H1 (cell line): Measurements from ENCODE around the gene PPP1R11. TPM values are rescaled to one million over a fixed set of nuclear protein-coding genes. Genes with fewer than 3 reads are reported as not detected.

ENCODE experiments used
- CHD7 ChIP-seq: fragments of 300-600 bp; sonication (generic); IDR thresholded peaks from 2 replicates; pipeline ENCODE4 v1.7.1; 2012; ENCODE audit warnings: low read length, moderate library complexity, mild to moderate bottlenecking, inconsistent platforms; ENCODE audit not compliant: insufficient replicate concordance
- RAD21 ChIP-seq, 2 experiments: IDR thresholded peaks in 1 of 2; conservative IDR thresholded peaks in 1 of 2; 2 replicates each; pipeline ENCODE4 v1.6.1; 2011; ENCODE audit warnings: low read depth in 2 of 2, low read length in 2 of 2, improper control_type of control experiment in 1 of 2, inconsistent platforms in 1 of 2, mild to moderate bottlenecking in 1 of 2, moderate library complexity in 1 of 2
- polyA plus RNA-seq, 7 experiments: library from polyadenylated mRNA; depleted of rRNA in 3 of 7; stranded (reverse) in 5 of 7; unstranded in 2 of 7; fragments of >200 nt in 5 of 7; fragments of 200-250 nt in 2 of 7; gene quantifications; 1 replicate in 5 of 7; 2 replicates in 1 of 7; 4 replicates in 1 of 7; pipeline versions ENCODE4 v1.2.1 to v1.2.3, GENCODE V29; 2011 to 2013; ENCODE audit warnings: missing spikeins in 2 of 7, mixed read lengths in 2 of 7
- total RNA-seq: library from RNA; stranded (reverse); fragmentation: NEBNext Ultra II Directional; extraction: Animal tissue kit (Norgen Biotek cat#: 25700); gene quantifications from 2 replicates; pipeline ENCODE4 v1.2.1, GENCODE V29; 2021

The PPP1R11 gene
- total and polyA plus RNA-seq, 2 of the 8 experiments (the other 6 are each of a cell fraction or from before 2014, with no cell fraction given) = 26.1 to 32.8 TPM

- TF ChIP-seq CHD7 = no peak
- TF ChIP-seq RAD21 (IDR thresholded peaks at IDR 0.05 in 1 of 2, conservative IDR thresholded peaks at IDR 0.05 in 1 of 2; ENCODE audit: low read depth in 2 of 2, low read length in 2 of 2) = no peak
Measured at GRCh38 chr6:30092852-30093543, 26.0 kb downstream of the PPP1R11 start (continued).
